ENCODE results near the gene CUL7.

DNA sequence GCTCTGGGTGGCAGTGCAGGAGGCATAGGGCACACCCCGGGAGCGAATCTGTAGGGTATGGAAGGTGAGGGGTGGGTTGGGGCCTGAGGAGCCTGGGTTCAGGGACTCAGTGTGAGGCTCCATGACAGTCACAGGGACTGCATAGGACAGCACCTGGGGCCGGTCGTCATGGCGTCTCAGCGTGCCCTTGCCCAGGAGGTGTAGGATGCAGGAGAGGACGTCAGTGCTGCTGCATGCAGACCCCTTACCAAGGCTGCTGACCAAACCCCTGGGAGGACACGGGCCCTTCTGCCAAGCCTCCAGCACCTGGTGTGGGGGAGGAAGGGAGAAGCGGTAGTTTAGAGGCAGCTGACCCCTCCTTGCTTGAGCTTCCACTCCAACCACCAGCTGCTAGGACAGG is 15.9 kb downstream of the CUL7 start:
- TF ChIP-seq EZH2 (IDR thresholded peaks at IDR 0.05; ENCODE audit: insufficient read depth, poor library complexity, severe bottlenecking) (no peak), EZH2phosphoT487 (IDR thresholded peaks at IDR 0.05; ENCODE audit: insufficient read depth, low read depth) (no peak)
